ENCODE results near the gene TRABD2B.

DNA sequence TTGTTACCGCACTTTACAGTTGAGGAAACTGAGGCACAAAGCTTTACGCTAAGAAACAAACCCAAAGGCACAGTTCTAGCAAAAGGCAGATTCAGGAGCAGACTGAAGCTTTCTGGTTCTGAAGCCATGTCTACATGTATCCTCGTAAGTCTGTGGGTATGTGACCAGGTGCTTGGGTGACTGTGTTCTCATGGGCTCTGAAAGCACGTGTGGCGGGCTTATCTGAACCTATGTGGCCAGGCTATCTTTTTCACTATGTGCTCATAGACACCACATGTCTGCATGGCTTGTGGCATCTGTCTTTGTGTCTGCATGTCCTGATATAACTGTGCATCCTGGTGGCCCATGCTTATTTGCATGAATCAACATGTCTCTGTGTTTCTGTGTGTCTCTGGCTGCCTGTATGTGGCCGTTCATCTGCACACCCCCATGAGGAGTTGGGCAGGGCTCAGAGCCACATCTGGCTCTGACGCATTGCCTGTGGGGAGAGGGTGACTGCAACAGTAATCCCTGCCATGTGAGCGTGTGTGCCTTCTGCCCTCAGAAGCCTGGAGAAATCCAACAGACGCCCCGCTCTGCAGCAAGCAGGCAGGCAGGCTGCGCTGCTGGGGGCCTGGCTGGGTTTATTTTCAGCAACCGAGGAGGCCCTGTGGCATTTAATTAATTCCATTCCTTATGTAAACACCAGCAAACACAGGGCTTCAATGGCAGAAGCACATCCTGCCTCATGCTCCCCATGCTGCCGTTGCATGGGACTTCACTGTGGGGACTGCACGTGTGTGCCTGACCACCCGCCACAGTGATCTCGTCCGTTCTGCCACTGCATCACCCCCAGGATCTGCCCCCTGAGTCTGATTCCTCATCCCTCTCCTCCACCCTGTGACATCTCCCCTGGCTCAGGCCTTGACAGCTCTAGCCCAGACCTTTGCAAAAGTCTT is 115.4 kb downstream of the TRABD2B start:
- TF ChIP-seq, protein P1, sequence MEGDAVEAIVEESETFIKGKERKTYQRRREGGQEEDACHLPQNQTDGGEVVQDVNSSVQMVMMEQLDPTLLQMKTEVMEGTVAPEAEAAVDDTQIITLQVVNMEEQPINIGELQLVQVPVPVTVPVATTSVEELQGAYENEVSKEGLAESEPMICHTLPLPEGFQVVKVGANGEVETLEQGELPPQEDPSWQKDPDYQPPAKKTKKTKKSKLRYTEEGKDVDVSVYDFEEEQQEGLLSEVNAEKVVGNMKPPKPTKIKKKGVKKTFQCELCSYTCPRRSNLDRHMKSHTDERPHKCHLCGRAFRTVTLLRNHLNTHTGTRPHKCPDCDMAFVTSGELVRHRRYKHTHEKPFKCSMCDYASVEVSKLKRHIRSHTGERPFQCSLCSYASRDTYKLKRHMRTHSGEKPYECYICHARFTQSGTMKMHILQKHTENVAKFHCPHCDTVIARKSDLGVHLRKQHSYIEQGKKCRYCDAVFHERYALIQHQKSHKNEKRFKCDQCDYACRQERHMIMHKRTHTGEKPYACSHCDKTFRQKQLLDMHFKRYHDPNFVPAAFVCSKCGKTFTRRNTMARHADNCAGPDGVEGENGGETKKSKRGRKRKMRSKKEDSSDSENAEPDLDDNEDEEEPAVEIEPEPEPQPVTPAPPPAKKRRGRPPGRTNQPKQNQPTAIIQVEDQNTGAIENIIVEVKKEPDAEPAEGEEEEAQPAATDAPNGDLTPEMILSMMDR (conservative IDR thresholded peaks at IDR 0.05 in 1 of 2, IDR thresholded peaks at IDR 0.05 in 1 of 2; ENCODE audit: low read depth in 1 of 2, low read length in 2 of 2), result no peak
- TF ChIP-seq EZH2 (IDR thresholded peaks at IDR 0.05; ENCODE audit: low read length, missing control alignments), result no peak
